H1 (cell line): ENCODE measurements around the gene SBK2.

Source experiments
- KDM5A ChIP-seq: fragments of 200-600 bp; IDR thresholded peaks from 2 replicates; pipeline ENCODE4 v1.7.1; 2012; ENCODE audit warnings: mild to moderate bottlenecking, low read length, inconsistent platforms, mixed read lengths
- PHF8 ChIP-seq: fragments of 200-600 bp; sonication (generic); conservative IDR thresholded peaks from 2 replicates; pipeline ENCODE4 v1.7.1; 2012; ENCODE audit warnings: low read depth, mild to moderate bottlenecking, inconsistent platforms, low read length, moderate library complexity
- SIRT6 ChIP-seq: IDR thresholded peaks from one replicate; pipeline ENCODE4 v1.7.1; 2012; ENCODE audit warnings: low read length, inconsistent platforms
- TF ChIP-seq, protein P1 (sequence below), 3 experiments: IDR thresholded peaks; 1 replicate in 2 of 3; 2 replicates in 1 of 3; pipeline versions ENCODE4 v1.5.1 to v1.6.1; 2011; ENCODE audit warnings: low read length in 3 of 3, mild to moderate bottlenecking in 3 of 3, inconsistent platforms in 2 of 3, low read depth in 1 of 3, moderate library complexity in 1 of 3; ENCODE audit not compliant: insufficient read depth in 1 of 3; ENCODE audit errors: control extremely low read depth in 1 of 3

DNA sequence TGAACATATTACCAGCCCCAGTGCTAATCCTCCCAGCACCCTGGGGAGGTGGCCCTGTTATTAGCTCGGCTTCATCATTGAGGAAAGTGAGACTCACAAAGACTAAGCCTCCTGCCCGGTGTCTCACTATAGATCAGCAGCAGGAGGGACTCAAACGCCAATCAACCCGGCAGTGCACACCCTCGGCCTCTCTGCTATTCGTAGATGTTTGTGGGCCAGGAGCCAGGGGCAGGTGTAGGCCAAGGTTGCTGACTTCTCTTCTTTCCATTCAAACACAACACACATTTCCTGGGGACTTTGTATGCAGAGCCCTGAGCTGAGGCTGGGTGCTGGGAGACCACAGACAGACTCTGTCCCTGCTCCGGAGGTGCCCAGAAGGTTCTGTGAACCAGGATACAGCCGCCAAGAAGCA, 17.8 kb upstream of the SBK2 start:
- no peak for TF ChIP-seq KDM5A
- TF ChIP-seq, protein P1, sequence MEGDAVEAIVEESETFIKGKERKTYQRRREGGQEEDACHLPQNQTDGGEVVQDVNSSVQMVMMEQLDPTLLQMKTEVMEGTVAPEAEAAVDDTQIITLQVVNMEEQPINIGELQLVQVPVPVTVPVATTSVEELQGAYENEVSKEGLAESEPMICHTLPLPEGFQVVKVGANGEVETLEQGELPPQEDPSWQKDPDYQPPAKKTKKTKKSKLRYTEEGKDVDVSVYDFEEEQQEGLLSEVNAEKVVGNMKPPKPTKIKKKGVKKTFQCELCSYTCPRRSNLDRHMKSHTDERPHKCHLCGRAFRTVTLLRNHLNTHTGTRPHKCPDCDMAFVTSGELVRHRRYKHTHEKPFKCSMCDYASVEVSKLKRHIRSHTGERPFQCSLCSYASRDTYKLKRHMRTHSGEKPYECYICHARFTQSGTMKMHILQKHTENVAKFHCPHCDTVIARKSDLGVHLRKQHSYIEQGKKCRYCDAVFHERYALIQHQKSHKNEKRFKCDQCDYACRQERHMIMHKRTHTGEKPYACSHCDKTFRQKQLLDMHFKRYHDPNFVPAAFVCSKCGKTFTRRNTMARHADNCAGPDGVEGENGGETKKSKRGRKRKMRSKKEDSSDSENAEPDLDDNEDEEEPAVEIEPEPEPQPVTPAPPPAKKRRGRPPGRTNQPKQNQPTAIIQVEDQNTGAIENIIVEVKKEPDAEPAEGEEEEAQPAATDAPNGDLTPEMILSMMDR (IDR thresholded peaks at IDR 0.05; ENCODE audit: control extremely low read depth in 1 of 3, insufficient read depth in 1 of 3, low read depth in 1 of 3, low read length in 3 of 3) = no peak
- TF ChIP-seq PHF8 = no peak
- no peak for TF ChIP-seq SIRT6
